D721Med (cell line): ENCODE data around the gene SPAG16.

Source experiments
- DNase-seq: peaks from one replicate; pipeline ENCODE4 v3.0.0; 2011; ENCODE audit warnings: low spot score; ENCODE audit not compliant: insufficient read length
- FAIRE-seq: peaks from 2 replicates; lab custom pipeline; 2011; peaks lifted over from hg19 to GRCh38; lab: Jason Lieb, UNC
- CTCF ChIP-seq: IDR thresholded peaks from 2 replicates; pipeline ENCODE4 v1.5.1; 2012; ENCODE audit warnings: mild to moderate bottlenecking, control low read depth; ENCODE audit not compliant: insufficient read depth; ENCODE audit errors: missing control alignments

Gene SPAG16

GRCh38 chr2:214158851-214159250 lies 874.6 kb downstream of the SPAG16 start:
- FAIRE-seq (no peak), DNase-seq (no peak)
- no peak for TF ChIP-seq CTCF

- no peak for FAIRE-seq
- no peak for DNase-seq
- no peak for TF ChIP-seq CTCF
These were observed 885.0 kb downstream of the SPAG16 start for GRCh38 chr2:214169281-214169680.

DNA sequence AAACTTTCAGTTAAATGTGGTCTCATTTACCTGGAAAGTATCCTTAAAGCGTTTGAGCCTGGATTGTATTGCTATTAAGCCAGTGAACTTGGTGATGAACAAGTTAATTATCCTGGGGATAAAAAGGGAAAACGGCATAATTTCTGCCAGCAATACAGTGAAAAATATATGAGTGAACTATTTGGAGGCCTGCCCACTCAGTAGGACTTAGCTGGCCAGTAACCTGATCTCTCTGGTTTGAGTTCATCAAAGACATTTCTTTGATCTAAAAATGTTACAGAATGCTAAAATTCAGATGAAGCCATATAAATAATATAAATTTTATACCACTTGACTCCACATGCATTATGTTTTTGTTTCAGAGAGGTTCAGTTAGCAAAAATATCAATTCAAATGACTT lies 885.5 kb downstream of the SPAG16 start:
- DNase-seq (no peak), FAIRE-seq (no peak)
- TF ChIP-seq CTCF: no peak

DNA sequence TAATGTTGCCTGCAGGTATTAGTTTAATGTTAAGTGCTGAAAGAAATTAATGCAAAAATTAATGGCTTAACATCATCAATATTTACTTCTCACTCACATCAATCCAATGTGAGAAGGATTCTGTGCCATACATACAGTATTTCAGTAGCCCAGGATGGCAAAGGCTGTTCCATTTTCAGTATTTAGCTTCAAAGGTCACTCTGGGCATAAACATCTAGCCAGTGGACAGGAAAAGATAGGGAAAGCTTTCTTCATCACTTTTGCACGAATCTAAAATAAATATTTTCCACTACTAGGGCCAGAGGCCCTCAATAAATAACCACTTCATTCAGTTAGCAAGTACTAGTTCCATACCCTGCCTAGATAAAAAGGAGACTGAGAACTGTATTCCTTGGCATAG lies 890.3 kb downstream of the SPAG16 start:
- TF ChIP-seq CTCF: no peak
- FAIRE-seq (no peak), DNase-seq (no peak)

DNA sequence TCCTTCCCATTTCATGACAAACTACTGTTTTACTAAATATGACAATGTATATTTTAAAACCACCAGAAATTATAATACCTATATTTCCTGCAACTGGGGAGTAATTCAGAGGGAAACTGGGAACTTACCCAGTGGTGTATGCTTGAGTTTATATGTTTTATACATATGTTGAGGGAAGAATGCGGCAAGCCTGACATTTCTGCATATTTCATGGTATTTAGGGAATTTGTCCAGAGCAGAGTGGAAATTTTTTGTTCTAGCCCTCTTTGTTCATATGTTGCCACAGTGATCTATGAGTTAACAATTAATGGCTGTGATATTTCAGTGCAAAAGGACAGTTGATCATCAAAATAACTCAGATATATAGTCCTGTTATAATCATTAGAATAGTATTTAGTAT lies 895.8 kb downstream of the SPAG16 start:
- no peak for TF ChIP-seq CTCF
- FAIRE-seq (no peak), DNase-seq (no peak)

DNA sequence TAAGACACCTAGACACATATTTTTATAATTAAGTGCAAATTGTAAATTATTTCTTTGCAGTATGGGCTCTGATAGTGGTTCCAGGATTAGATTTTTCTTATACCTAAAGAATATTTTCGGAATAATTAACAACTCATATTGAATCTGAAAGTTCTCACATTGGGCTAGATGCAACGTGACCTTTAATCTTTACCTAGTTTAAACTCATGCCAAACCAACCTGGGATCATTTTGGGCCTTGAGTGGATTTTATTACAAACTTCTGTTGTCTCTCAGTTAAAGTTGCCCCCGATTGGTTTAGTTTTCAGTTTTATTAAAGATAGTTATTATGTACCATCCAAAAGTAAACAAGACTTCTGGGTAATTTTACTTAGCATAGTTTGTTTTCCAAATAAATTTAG lies 896.4 kb downstream of the SPAG16 start:
- TF ChIP-seq CTCF: no peak
- no peak for FAIRE-seq
- no peak for DNase-seq

DNA sequence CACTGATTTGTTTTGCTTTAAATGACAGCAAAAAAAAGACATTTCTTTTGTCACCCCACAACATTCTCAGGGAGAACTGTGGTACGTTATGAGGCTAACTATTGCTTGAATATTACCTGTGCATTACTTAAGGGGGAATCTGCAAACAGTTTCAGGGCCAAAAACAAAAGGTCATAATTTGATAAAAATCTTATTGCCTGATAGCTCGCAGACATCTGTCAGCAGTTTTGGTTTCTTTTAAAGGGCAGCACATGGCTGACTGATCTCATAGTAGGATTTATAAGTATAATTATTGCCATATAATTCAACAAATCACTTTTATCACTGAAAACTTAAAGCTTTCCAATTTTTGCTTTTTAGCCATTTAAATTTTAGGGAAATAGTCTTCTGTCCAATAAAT lies 900.2 kb downstream of the SPAG16 start:
- FAIRE-seq: no peak
- no peak for DNase-seq
- no peak for TF ChIP-seq CTCF
